ENCODE data around the gene RER1. TPM values are rescaled to one million over a fixed set of nuclear protein-coding genes. Genes with fewer than 3 reads are reported as not detected.

RER1 gene
- total RNA-seq, 1 donor from 2014 or later: 93.0 TPM

- Mint-ChIP-seq H3K4me1 (ENCODE audit: low read depth, unreplicated experiment) (peaks cover 6% of the 10 kb centered on the region), H3K9me3 (ENCODE audit: unreplicated experiment) (peaks cover 2% of the 10 kb centered on the region), H3K27me3 (ENCODE audit: unreplicated experiment) (no peaks in the 10 kb centered on the region), H3K27ac (ENCODE audit: unreplicated experiment) (no peak overlapping the region), H3K36me3 (ENCODE audit: unreplicated experiment) (no peaks in the 10 kb centered on the region), H3K4me3 (ENCODE audit: unreplicated experiment) (no peak overlapping the region)
- no peak for DNase-seq
- no peak for TF ChIP-seq CTCF (IDR thresholded peaks at IDR 0.05; ENCODE audit: partially characterized antibody, unreplicated experiment)
Measured at GRCh38 chr1:2431103-2431502, 39.5 kb downstream of the RER1 start.

DNA sequence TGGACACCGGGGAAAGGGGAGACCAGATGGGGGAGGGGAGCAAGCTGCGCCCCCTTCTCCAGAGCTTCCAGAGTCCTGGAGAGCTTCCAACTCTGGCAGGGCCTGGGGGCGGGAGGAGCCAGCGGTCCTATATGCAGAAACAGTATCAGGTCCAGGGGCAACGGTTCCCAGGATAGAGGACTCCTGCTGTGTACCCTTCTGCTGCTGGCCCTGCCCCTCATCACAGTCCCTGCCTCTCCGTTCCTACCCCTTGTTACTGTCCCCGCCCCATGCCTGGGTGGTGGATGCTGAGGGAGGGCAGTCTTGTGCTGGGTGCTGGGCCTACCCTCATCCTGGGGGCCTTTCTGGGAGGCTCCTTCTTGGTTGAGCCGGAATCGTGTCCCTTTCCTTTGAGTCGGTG, 39.9 kb downstream of the RER1 start:
- no peak for TF ChIP-seq CTCF (IDR thresholded peaks at IDR 0.05; ENCODE audit: partially characterized antibody, unreplicated experiment)
- Mint-ChIP-seq H3K27ac (ENCODE audit: unreplicated experiment) (no peak overlapping the region), H3K9me3 (ENCODE audit: unreplicated experiment) (peaks cover 2% of the 10 kb centered on the region), H3K4me3 (ENCODE audit: unreplicated experiment) (no peak overlapping the region), H3K4me1 (ENCODE audit: low read depth, unreplicated experiment) (peaks cover 6% of the 10 kb centered on the region), H3K27me3 (ENCODE audit: unreplicated experiment) (no peaks in the 10 kb centered on the region), H3K36me3 (ENCODE audit: unreplicated experiment) (no peaks in the 10 kb centered on the region)
- DNase-seq: no peak

GRCh38 chr1:2432441-2432844, 40.8 kb downstream of the RER1 start:
- peaks cover 2% of the 10 kb centered on the region for H3K9me3 Mint-ChIP-seq (ENCODE audit: unreplicated experiment)
- H3K36me3 Mint-ChIP-seq (ENCODE audit: unreplicated experiment): no peaks in the 10 kb centered on the region
- no peak for DNase-seq
- no peaks in the 10 kb centered on the region for H3K27me3 Mint-ChIP-seq (ENCODE audit: unreplicated experiment)
- no peak overlapping the region for H3K4me3 Mint-ChIP-seq (ENCODE audit: unreplicated experiment)
- no peak overlapping the region for H3K27ac Mint-ChIP-seq (ENCODE audit: unreplicated experiment)
- peaks cover 6% of the 10 kb centered on the region for H3K4me1 Mint-ChIP-seq (ENCODE audit: low read depth, unreplicated experiment)
- no peak for TF ChIP-seq CTCF (IDR thresholded peaks at IDR 0.05; ENCODE audit: partially characterized antibody, unreplicated experiment)

- Mint-ChIP-seq H3K27ac (ENCODE audit: unreplicated experiment) (no peak overlapping the region), H3K4me1 (ENCODE audit: low read depth, unreplicated experiment) (peaks cover 11% of the 10 kb centered on the region)
- DNase-seq: no peak
Measured at GRCh38 chr1:2433196-2433595, 41.6 kb downstream of the RER1 start.

More at GRCh38 chr1:2433196-2433595, 41.6 kb downstream of the RER1 start:
- Mint-ChIP-seq H3K36me3 (ENCODE audit: unreplicated experiment) (no peaks in the 10 kb centered on the region), H3K27me3 (ENCODE audit: unreplicated experiment) (no peaks in the 10 kb centered on the region), H3K9me3 (ENCODE audit: unreplicated experiment) (peaks cover 2% of the 10 kb centered on the region), H3K4me3 (ENCODE audit: unreplicated experiment) (no peak overlapping the region)
- TF ChIP-seq CTCF (IDR thresholded peaks at IDR 0.05; ENCODE audit: partially characterized antibody, unreplicated experiment): no peak

Data from glutamatergic neuron (in vitro differentiated cells).